GM23338 (cell line): ENCODE results near the gene ACOT13. TPM values are rescaled to one million over a fixed set of nuclear protein-coding genes. Genes with fewer than 3 reads are reported as not detected.

Experiments used
- ATAC-seq: fragments of 200-7000 bp; cut with Tn5 transposase; 3 replicates; pipeline ENCODE4 v1.9.1; 2020
- DNase-seq: peaks from one replicate; pipeline ENCODE4 v3.0.0-alpha.2; 2015; ENCODE audit warnings: low spot score
- H2AFZ ChIP-seq: fragments of 200-600 bp; sonication (generic); 2 replicates; pipeline ENCODE4 v1.8.0; 2016; ENCODE audit warnings: antibody characterized with exemption, mild to moderate bottlenecking, moderate library complexity
- H3F3A ChIP-seq: fragments of 200-600 bp; sonication (generic); replicated peaks from 2 replicates; pipeline ENCODE4 v1.8.0; 2017; ENCODE audit warnings: antibody characterized with exemption, mixed run types, low read depth
- H3K27ac ChIP-seq: fragments of 200-600 bp; sonication (generic); 2 replicates; pipeline ENCODE4 v1.6.1; 2016; ENCODE audit warnings: low read depth
- H3K27me3 ChIP-seq: fragments of 200-600 bp; sonication (generic); 2 replicates; pipeline ENCODE4 v1.8.0; 2016; ENCODE audit warnings: mild to moderate bottlenecking, mixed run types, moderate library complexity; ENCODE audit not compliant: insufficient read depth
- H3K36me3 ChIP-seq: fragments of 200-600 bp; sonication (generic); 2 replicates; pipeline ENCODE4 v1.8.0; 2016; ENCODE audit warnings: mild to moderate bottlenecking; ENCODE audit not compliant: insufficient read depth
- H3K4me1 ChIP-seq: fragments of 200-600 bp; sonication (generic); 2 replicates; pipeline ENCODE4 v1.8.0; 2016; ENCODE audit warnings: mild to moderate bottlenecking, moderate library complexity; ENCODE audit not compliant: insufficient read depth
- H3K4me2 ChIP-seq: fragments of 200-600 bp; sonication (generic); 2 replicates; pipeline ENCODE4 v1.7.1; 2017; ENCODE audit warnings: mixed run types
- H3K4me3 ChIP-seq: fragments of 200-600 bp; sonication (generic); 2 replicates; pipeline ENCODE4 v1.6.1; 2016; ENCODE audit warnings: mixed run types
- H3K79me2 ChIP-seq: fragments of 200-600 bp; sonication (generic); replicated peaks from 2 replicates; pipeline ENCODE4 v1.8.0; 2017; ENCODE audit warnings: mild to moderate bottlenecking; ENCODE audit not compliant: insufficient read depth
- H3K9me2 ChIP-seq: fragments of 200-600 bp; sonication (generic); 2 replicates; pipeline ENCODE4 v1.8.0; 2017; ENCODE audit not compliant: insufficient read depth
- H4K20me1 ChIP-seq: fragments of 200-600 bp; sonication (generic); replicated peaks from 2 replicates; pipeline ENCODE4 v1.8.0; 2017; ENCODE audit warnings: mild to moderate bottlenecking; ENCODE audit not compliant: insufficient read depth
- H3K27ac Mint-ChIP-seq: 2 replicates; pipeline ENCODE4 v1.8.0; 2020; ENCODE audit warnings: inconsistent platforms, mild to moderate bottlenecking, moderate library complexity, mixed read lengths
- H3K27me3 Mint-ChIP-seq: 3 replicates; pipeline ENCODE4 v1.8.0; 2022; ENCODE audit warnings: low read depth, mild to moderate bottlenecking, moderate library complexity, mixed read lengths, inconsistent platforms; ENCODE audit not compliant: insufficient read depth, poor library complexity
- H3K36me3 Mint-ChIP-seq: 3 replicates; pipeline ENCODE4 v1.8.0; 2021; ENCODE audit warnings: low read depth, mild to moderate bottlenecking, inconsistent platforms, moderate library complexity, mixed read lengths
- H3K4me1 Mint-ChIP-seq: 3 replicates; pipeline ENCODE4 v1.8.0; 2020; ENCODE audit warnings: mild to moderate bottlenecking, inconsistent platforms, mixed read lengths
- H3K4me3 Mint-ChIP-seq: 3 replicates; pipeline ENCODE4 v1.8.0; 2021; ENCODE audit warnings: moderate library complexity, mild to moderate bottlenecking, inconsistent platforms, mixed read lengths
- H3K9me3 Mint-ChIP-seq: 3 replicates; pipeline ENCODE4 v1.8.0; 2020; ENCODE audit warnings: moderate library complexity, mild to moderate bottlenecking, inconsistent platforms, mixed read lengths
- EZH2 ChIP-seq: fragments of 200-600 bp; sonication (generic); IDR thresholded peaks from one replicate; pipeline ENCODE4 v1.8.0; 2017; ENCODE audit warnings: antibody characterized with exemption, mild to moderate bottlenecking, low read depth; ENCODE audit not compliant: unreplicated experiment
- EZH2phosphoT487 ChIP-seq: fragments of 200-600 bp; sonication (generic); IDR thresholded peaks from one replicate; pipeline ENCODE4 v1.8.1; 2018; ENCODE audit warnings: antibody characterized with exemption; ENCODE audit not compliant: unreplicated experiment
- JUNB ChIP-seq: IDR thresholded peaks from one replicate; pipeline ENCODE4 v1.6.1; 2016; ENCODE audit warnings: antibody characterized with exemption; ENCODE audit not compliant: unreplicated experiment
- POLR2AphosphoS5 ChIP-seq: IDR thresholded peaks from 2 replicates; pipeline ENCODE4 v1.6.1; 2016; ENCODE audit warnings: antibody characterized with exemption, low read depth
- ZNF114 ChIP-seq: fragments of 250-450 bp; sonication (Bioruptor Pico); IDR thresholded peaks from 2 replicates; pipeline ENCODE4 v1.5.0; 2020; ENCODE audit warnings: mild to moderate bottlenecking, moderate library complexity
- ZNF331 ChIP-seq: fragments of 250-450 bp; sonication (Bioruptor Pico); IDR thresholded peaks from 2 replicates; pipeline ENCODE4 v1.5.0; 2020; ENCODE audit warnings: low read depth, mild to moderate bottlenecking, moderate library complexity
- polyA plus RNA-seq: library from polyadenylated mRNA; unstranded; fragments of >200 nt; fragmentation: Nextera tagmentation; extraction: Ambion mirVana; gene quantifications from 2 replicates; pipeline ENCODE4 v1.2.1, GENCODE V29; 2016
- total RNA-seq: library from RNA; depleted of rRNA; stranded (reverse); fragments of >200 nt; shearing (Covaris generic); gene quantifications from 2 replicates; pipeline ENCODE4 v1.2.3, GENCODE V29; 2014
- TF ChIP-seq, protein P1 (sequence below): IDR thresholded peaks from one replicate; pipeline ENCODE4 v1.6.1; 2018; ENCODE audit warnings: antibody characterized with exemption; ENCODE audit not compliant: unreplicated experiment
- TF ChIP-seq, protein P2 (sequence below): IDR thresholded peaks from 2 replicates; pipeline ENCODE4 v1.6.1; 2016; ENCODE audit warnings: antibody characterized with exemption
- TF ChIP-seq, protein P3 (sequence below), 2 experiments: fragments of 200-600 bp in 1 of 2; sonication (generic) in 1 of 2; conservative IDR thresholded peaks; 2 replicates each; pipeline versions ENCODE4 v1.5.1 to v1.6.1; 2016 to 2017; ENCODE audit warnings: antibody characterized with exemption in 2 of 2, low read depth in 2 of 2, mild to moderate bottlenecking in 2 of 2, moderate library complexity in 1 of 2

The ACOT13 gene
- total and polyA plus RNA-seq, 2 experiments from 2014 or later: 17.8 to 175 TPM

DNA sequence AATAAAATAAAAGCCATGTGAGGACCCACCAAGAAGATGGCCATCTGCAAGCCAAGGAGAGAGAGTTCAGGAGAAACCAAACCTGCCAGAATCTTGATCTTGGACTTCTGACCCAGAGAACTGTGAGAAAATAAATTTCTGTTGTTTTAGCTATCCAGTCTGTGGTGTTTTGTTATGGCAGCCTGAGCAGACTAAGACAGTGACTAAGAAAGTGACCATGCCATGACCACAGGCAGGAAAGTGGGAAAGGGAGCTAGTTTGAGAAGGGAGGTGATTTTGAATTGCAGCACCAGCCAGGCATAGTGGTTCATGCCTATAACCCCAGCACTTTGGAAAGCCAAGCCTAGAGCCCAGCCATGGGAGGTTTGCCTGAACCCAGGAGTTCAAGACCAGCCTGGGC lies 74.0 kb downstream of the ACOT13 start (continued):
- TF ChIP-seq, protein P1, sequence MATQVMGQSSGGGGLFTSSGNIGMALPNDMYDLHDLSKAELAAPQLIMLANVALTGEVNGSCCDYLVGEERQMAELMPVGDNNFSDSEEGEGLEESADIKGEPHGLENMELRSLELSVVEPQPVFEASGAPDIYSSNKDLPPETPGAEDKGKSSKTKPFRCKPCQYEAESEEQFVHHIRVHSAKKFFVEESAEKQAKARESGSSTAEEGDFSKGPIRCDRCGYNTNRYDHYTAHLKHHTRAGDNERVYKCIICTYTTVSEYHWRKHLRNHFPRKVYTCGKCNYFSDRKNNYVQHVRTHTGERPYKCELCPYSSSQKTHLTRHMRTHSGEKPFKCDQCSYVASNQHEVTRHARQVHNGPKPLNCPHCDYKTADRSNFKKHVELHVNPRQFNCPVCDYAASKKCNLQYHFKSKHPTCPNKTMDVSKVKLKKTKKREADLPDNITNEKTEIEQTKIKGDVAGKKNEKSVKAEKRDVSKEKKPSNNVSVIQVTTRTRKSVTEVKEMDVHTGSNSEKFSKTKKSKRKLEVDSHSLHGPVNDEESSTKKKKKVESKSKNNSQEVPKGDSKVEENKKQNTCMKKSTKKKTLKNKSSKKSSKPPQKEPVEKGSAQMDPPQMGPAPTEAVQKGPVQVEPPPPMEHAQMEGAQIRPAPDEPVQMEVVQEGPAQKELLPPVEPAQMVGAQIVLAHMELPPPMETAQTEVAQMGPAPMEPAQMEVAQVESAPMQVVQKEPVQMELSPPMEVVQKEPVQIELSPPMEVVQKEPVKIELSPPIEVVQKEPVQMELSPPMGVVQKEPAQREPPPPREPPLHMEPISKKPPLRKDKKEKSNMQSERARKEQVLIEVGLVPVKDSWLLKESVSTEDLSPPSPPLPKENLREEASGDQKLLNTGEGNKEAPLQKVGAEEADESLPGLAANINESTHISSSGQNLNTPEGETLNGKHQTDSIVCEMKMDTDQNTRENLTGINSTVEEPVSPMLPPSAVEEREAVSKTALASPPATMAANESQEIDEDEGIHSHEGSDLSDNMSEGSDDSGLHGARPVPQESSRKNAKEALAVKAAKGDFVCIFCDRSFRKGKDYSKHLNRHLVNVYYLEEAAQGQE: no peak
- TF ChIP-seq ZNF331 (no peak), EZH2 (no peak), EZH2phosphoT487 (no peak), JUNB (no peak), POLR2AphosphoS5 (no peak), ZNF114 (CRISPR knock-in tag) (no peak)
- TF ChIP-seq, protein P2, sequence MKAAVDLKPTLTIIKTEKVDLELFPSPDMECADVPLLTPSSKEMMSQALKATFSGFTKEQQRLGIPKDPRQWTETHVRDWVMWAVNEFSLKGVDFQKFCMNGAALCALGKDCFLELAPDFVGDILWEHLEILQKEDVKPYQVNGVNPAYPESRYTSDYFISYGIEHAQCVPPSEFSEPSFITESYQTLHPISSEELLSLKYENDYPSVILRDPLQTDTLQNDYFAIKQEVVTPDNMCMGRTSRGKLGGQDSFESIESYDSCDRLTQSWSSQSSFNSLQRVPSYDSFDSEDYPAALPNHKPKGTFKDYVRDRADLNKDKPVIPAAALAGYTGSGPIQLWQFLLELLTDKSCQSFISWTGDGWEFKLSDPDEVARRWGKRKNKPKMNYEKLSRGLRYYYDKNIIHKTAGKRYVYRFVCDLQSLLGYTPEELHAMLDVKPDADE: no peak

DNA sequence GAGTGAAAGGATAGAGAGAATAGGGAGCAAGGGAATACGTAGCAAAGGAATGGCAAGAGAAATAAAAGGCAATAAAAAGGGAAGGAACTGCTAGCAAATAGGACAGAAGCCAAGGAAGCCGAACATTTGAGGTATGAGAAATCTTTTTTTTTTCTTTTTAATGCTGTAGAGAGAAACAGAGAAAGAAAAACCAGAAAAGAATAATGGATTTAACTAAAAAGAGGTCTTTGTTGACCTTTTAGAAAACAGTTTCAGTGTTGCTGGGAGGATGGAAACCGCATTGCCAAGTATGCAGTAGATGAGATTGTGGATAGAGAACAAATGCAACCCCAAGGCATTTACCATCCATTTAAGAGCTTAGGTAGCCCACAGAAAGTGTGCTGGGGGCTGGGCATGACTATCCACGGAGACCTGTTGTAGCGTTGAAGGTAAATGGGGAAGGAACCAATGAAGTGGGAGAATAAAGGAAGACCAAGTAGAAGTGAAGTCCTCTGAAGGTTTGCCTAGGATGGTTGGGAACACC lies 75.4 kb downstream of the ACOT13 start:
- Mint-ChIP-seq H3K27me3 (no peaks in the 10 kb centered on the region), H3K4me3 (no peak overlapping the region), H3K9me3 (no peaks in the 10 kb centered on the region), H3K27ac (no peak overlapping the region), H3K36me3 (no peaks in the 10 kb centered on the region), H3K4me1 (no peaks in the 10 kb centered on the region)
- Histone ChIP-seq H3K36me3 (no peaks in the 10 kb centered on the region), H3K4me2 (no peak overlapping the region), H3K4me1 (no peaks in the 10 kb centered on the region), H3K79me2 (no peaks in the 10 kb centered on the region), H3K9me2 (peaks cover 8% of the 10 kb centered on the region; the same call in 1 of the 2 replicates), H3K27ac (no peak overlapping the region), H3F3A (no peaks in the 10 kb centered on the region), H2AFZ (peak overlapping the region; percentile 96; the same call in 1 of the 2 replicates), H4K20me1 (no peaks in the 10 kb centered on the region), H3K4me3 (no peak overlapping the region), H3K27me3 (no peaks in the 10 kb centered on the region)
- DNase-seq: no peak
- ATAC-seq: no peak
- no peak for TF ChIP-seq JUNB
- TF ChIP-seq, protein P3, sequence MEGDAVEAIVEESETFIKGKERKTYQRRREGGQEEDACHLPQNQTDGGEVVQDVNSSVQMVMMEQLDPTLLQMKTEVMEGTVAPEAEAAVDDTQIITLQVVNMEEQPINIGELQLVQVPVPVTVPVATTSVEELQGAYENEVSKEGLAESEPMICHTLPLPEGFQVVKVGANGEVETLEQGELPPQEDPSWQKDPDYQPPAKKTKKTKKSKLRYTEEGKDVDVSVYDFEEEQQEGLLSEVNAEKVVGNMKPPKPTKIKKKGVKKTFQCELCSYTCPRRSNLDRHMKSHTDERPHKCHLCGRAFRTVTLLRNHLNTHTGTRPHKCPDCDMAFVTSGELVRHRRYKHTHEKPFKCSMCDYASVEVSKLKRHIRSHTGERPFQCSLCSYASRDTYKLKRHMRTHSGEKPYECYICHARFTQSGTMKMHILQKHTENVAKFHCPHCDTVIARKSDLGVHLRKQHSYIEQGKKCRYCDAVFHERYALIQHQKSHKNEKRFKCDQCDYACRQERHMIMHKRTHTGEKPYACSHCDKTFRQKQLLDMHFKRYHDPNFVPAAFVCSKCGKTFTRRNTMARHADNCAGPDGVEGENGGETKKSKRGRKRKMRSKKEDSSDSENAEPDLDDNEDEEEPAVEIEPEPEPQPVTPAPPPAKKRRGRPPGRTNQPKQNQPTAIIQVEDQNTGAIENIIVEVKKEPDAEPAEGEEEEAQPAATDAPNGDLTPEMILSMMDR (conservative IDR thresholded peaks at IDR 0.05; ENCODE audit: low read depth in 2 of 2): no peak
- TF ChIP-seq, protein P1: no peak
- TF ChIP-seq POLR2AphosphoS5: no peak
- TF ChIP-seq ZNF331: no peak
